NCI-H774 (cell line): ENCODE data around the gene BBS4.
"Not testable (repeated sequence)": the region's sequence is repeated elsewhere in the genome, so short reads cannot be mapped to it uniquely, and the experiment has no call there.

Experiments used
- DNase-seq: peaks from one replicate; lab custom pipeline; 2025; lab: John Stamatoyannopoulos, UW

Gene BBS4, protein sequence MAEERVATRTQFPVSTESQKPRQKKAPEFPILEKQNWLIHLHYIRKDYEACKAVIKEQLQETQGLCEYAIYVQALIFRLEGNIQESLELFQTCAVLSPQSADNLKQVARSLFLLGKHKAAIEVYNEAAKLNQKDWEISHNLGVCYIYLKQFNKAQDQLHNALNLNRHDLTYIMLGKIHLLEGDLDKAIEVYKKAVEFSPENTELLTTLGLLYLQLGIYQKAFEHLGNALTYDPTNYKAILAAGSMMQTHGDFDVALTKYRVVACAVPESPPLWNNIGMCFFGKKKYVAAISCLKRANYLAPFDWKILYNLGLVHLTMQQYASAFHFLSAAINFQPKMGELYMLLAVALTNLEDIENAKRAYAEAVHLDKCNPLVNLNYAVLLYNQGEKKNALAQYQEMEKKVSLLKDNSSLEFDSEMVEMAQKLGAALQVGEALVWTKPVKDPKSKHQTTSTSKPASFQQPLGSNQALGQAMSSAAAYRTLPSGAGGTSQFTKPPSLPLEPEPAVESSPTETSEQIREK

DNA sequence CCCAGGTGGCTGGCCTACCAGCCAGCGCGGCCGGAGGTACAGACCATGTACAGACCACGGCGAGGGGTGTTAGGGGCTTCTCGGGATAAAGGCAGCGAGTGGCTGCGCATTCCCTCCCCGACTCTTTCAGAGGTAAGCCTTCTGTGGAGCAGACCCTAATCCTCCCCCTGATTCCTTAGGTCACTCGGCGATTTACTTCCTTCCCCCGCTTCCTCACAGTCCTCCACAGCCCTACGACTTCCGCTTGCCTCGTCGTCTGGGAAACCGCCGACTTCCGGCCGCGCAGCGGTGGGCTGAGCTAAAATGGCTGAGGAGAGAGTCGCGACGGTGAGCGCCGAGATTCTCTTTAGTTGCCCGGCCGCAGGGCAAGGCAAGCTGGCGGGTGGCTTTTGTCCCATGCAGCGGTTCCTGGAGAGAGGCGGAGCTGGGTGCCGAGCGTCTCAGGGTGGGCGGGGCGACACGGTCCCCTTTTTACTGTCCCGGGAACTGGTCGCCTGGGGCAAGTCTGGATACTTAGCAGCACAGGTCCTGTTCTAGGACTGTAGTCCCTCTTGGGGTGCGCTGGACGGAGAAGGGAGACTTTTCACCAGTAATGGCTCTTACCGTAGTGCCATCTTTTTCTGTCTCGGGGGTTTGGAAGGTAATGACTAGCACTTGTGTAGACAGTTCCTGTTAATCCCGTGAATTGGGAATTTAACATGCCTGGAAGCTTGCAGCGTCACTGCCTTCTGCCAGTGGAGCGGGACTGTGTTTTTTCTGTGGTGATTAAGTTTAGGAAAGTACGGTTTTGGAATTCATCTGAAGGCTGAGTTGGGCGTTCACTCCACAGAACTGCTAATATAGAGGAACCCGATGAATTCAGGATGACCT lies at the start of gene BBS4, which contains the start of gene HIGD2B:
BBS4 (plus strand) TSS at position 283 of the 870 bp plus-strand sequence; CDS start at position 304, 21 bp downstream.
HIGD2B (minus strand) TSS at position 258 of the 870 bp plus-strand sequence. CDS start 9,808 bp downstream, outside the sequence.
- DNase-seq: no peak

DNA sequence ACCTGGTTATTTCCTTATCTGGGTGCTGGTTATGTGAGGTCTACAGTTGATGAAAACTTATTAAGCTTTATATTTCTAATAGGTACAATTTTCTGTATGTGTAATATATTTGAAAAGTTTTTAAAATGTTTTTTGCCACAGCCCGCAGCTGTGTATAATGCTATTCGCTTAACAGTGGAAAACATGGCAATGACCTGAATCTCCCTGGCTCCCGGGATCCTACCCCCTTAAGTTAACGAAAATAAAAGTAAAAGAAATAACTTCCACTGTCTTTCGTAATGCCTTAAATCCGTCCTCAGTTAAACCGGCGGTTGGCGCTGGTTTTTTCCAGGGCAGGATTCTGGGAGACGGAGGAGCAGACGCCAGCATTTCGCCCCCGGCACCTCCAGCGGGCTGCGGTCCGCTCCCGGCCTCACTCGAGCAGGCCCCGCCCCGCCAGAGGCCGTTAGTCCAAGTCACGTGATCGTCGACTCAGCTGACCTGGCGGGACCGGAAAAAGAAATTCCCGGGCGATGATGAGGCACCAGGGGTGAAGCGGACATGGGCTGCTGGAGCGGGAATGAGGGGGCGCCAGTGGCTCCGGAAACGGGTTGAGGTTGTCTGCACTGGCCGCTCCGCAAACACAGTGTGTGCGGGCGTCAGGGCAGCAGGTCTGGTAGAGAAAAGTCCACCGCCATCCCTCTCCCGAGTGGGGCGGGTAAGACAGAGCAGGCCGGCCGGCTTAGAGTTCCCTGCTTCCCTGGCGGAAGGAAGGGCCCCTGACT lies 49.3 kb upstream of the BBS4 start:
- DNase-seq: not testable (repeated sequence)

DNA sequence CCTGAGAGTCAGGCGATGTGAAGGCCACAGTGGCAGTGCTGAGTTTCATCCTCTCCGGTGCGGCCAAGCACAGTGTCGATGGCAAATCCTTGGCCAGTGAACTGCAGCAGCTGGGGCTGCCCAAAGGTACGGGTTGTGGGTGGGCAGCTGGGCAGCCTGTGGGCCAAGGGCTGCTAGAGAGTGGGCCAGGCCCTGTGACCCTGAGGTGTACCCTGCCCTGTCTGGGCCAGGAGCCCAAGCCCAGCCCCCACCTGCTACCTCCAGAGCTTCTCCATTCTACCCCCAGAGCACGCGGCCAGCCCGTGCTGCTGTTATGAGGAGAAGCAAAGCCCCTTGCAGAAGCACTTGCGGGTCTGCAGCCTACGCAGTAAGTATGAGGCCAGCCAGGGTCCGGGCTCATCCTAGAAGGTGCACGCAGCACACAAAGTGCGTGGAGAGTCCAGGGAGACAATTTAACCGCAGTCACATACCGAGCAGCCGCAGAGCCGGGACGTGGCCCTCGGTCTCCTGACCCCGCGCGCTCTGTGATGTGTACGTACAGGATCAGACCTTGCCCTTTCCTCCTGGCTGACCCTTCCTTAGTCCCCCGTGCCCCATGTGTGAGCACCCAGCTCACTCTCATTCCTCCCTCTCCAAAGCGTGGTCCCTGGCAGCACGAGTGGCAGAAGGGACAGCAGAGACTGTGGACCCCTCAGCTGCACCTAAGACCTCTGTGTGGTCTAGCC lies 46.1 kb upstream of the BBS4 start:
- not testable (repeated sequence) for DNase-seq

DNA sequence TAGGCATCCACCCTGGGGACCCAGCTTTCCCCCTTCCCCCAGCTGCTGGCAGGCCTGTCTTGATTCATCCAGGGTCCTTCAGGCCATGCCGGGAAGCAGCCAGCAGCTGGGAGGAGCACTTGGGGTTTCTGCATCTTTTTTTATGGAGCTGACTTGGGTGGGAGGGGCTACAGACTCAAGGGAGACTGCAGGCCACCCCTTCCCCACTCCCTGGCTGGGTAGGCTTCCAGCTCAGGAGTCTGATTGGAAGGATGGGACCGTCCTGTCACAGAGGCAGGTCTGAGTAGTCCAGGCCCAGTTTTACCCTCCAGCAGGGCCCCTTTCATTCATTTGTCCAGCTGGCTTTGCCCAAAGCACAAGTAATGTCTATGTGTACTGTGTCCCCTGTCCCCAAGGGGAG lies 43.7 kb upstream of the BBS4 start:
- DNase-seq: not testable (repeated sequence)

DNA sequence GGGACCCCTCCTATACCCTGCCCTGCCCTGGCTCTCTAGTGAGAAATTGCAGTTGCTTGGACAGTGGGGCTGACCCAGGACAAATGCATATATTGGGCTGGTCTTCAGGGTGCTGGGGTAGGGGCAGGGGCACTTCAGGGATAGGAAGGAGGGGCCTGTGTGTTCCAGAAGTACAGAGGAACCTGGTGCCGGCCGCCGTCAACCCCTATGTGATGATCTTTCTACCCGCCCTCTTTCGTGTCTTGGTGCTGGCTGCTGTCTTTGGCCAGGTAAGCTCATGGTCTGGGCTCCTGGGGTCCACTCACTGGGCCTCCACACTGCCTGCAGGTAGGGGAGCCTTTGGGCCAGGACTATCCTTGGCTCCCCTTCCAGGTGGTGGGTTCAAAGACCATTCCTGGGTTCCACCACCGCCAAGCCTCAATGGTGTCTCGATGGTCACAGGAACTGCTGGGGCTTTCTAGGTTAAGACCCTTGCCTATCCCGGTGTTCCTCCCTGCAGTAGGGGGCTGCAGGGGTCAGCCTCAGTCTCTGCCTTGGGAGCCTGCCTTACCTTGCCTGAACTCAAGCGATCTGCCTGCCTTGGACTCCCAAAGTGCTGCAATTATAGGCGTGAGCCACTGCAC lies 37.3 kb upstream of the BBS4 start:
- DNase-seq: not testable (repeated sequence)

DNA sequence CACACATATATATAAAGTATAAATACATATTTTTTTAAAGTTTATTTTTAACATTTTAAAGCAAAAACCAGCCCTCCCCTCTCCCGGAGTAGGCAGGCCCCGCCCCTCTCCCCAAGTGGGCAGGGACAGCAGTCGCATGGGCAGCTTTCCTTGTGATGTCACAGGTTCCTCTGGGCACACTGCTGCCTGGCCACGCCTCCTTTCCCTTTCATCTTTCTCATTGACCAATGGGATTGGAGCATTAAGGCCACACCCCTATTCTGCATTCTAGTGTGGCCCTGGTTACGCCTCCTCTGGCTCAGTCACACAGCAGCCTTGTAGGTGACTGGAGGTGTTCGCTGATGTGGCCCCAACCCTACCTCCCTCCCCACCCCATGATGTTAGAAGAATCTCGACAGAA lies 31.6 kb upstream of the BBS4 start, which contains the start of gene GOLGA6B:
GOLGA6B (plus strand) TSS at position 301 of the 400 bp plus-strand sequence; CDS start at position 342, 41 bp downstream.
- not testable (repeated sequence) for DNase-seq

DNA sequence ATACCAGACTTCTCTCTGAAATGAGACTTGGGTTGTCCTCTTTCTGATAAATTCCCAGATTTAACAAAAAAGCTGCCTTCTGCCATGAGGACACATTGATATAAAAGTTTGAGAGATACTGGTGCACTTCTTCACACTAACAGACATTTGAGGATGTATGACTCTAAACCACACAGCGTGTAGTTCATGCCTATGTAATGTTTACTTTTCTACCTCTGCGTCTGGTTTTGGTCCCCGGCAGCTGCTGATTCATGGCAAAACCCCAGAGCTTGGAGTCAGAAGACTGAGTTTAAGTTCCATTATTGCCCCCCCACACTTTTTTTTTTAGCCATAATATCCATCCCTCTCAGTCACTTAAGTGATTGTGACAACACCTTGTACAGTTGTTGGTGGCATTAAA lies 30.0 kb upstream of the BBS4 start:
- DNase-seq: not testable (repeated sequence)

DNA sequence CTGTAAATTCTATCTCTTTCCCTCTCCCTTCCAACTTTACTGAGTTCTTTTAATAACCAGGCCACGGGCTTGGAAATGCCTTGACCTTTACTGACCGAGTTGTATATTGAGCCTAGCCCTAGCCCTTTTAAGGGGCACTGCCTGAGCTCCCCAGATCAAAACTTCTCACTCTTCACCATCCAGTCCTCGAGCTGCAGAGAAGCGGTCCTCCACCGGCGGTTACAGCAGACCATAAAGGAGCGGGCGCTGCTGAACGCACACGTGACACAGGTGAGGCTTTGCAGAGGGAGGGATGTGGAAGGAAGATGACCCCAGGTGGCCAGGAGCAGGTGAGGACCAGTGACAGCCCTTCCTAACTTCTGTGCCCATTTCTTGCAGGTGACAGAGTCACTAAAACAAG lies 24.9 kb upstream of the BBS4 start:
- DNase-seq: not testable (repeated sequence)

DNA sequence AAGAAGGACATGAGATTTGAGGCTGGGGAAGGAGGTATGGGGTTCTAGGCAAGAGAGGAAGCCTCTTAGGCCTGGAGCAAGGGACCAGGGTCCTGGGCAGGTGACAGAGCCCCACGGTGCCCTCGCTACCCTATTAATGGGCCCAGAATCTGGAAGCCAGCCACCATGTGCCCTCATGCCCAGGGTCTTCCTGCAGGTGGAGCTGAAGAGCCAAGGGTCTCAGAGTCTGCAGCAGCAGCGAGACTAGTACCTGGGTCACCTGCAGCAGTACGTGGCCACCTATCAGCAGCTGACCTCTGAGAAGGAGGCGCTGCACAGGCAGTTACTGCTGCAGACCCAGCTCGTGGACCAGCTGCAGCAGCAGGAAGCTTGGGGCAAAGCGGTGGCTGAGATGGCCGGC lies 22.1 kb upstream of the BBS4 start:
- not testable (repeated sequence) for DNase-seq

DNA sequence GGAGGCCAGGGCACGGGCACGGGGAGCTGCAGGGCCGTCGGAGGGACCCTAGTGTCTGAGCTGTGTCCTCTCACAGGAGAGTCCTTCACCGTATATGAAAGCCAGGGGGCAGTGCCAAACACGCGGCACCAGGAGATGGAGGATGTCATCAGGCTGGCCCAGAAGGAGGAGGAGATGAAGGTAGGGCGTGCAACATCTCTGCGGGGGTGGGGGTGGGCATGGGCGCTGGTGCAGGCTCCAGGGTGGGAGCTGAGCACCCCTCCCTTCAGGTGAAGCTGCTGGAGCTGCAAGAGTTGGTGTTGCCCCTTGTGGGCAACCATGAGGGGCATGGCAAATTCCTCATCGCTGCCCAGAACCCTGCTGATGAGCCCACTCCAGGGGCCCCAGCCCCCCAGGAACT lies 20.3 kb upstream of the BBS4 start:
- DNase-seq: not testable (repeated sequence)

DNA sequence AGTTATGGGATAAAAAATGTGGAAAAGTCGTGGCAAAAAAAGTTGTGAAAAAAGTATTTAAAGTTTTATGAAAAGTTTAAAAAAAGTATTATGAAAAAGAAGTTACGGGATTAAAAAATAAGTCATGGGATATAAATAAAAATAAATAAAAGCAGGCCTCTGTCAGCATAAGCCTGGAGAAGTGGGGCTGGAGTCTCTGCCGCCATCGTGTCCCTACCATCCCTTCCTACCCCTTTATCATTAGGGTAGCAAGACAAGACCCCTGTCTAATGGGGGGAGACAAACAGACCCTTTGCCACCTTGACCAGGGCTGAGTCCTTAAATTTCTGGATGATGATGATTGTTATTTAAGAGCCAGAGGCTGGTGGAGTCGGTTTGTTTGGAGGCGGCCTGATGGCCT lies 16.2 kb upstream of the BBS4 start:
- DNase-seq: not testable (repeated sequence)

DNA sequence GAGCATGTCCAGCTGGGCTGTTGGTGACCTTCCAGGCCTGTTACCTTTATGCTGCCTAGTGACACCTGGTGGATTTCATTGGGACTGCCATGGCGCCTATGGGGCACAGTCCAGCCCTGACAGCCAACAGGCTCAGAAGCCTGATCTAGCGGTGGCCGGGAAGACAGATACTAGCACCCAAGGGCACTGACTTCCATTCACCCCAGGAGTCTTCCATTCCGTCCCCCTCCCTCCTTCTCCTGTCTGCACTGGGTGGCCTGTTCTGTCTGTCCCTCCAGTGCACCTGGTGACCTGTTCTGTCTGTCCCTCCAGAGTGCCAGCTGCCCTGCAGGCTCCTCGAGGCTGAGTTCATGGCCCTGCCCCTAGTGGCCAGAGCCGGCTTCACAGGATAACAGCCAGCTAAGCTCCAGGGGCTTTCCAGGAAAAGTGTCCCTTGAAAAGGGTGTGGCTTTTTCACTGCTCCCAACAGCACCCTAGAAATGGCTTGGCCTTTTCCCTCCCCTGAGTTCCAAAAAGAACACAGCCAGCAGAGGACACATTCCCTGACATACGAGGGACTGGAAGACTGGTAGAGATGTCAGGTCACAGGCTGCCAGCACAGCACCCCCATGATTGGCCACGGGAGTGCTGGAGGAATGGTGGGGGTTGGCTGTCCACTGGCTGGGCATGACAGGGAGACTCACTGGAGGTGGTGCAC lies 15.2 kb upstream of the BBS4 start:
- DNase-seq: not testable (repeated sequence)

DNA sequence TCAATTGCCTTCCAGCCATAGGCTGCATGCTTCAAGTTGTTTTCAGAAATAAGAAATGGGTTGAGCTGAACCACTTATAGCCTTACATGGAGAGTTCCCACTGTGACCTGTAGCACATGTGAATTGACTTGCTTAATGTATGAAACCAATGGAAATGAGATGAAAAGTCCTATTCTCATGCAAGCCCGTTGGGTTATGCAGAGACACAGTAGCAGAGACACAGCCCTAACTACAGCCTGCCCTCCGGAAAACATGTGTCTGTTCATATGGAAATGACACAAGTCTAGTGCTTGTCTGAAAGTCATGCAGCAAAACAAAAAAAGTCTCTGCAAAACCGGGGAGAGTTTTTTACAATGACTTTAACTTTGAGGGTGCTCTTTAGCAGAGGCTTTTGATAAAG lies 14.5 kb upstream of the BBS4 start:
- no peak for DNase-seq

DNA sequence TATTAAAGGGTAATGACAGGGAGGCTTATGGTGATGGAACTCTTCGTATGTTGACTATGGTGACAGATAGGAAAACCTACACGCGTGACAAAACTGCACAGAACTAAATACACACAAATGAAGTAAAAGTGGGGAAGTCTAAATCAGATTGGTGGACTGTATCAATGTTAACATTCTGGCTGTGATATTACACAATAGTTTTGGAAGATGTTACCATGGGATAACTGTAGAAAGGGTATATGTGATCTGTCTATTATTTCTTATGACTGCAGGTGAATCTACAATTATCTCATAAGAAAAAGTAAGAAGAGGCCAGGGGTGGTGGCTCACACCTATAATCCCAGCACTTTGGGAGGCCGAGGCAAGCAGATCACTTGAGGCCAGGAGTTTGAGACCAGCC lies 9.2 kb upstream of the BBS4 start:
- DNase-seq: no peak

DNA sequence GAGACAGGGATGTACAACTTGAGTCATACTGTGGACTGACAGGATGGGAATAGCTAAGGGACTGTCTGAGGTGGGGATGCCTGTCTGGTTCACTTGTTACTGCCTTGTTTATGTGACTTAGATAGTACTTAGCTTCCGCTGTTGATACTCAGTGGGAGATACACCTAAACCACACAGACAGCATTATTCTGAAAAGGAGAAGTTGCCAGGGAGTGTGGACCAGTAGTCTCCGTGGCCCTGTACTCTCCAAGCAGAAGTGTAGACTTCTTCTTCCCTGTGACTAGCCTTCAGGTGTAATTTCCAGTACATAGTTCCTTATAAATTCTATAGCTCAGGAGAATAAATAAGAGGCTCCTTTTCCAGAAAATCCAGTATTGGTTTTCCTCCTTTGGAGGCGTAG lies 5.1 kb upstream of the BBS4 start:
- DNase-seq: no peak

DNA sequence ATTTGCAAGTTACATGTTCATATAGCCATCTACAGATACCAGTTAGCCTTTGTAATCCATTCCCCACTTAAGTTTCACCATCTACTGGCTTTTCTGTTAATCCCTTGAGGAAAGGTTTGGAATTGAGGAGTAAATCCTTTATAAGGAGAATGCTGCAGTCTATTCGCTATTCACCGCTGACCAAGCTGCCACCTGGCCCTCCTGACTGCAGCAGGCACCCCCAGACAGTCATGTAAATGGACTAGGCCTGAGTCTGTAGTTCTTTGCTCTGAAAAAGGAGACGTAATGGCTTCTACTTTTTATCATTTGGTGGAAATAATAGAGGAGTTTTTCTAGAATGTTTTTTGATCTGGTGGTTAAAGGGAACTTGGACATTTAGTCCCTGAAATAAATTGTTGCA lies 3.2 kb upstream of the BBS4 start:
- DNase-seq: no peak

DNA sequence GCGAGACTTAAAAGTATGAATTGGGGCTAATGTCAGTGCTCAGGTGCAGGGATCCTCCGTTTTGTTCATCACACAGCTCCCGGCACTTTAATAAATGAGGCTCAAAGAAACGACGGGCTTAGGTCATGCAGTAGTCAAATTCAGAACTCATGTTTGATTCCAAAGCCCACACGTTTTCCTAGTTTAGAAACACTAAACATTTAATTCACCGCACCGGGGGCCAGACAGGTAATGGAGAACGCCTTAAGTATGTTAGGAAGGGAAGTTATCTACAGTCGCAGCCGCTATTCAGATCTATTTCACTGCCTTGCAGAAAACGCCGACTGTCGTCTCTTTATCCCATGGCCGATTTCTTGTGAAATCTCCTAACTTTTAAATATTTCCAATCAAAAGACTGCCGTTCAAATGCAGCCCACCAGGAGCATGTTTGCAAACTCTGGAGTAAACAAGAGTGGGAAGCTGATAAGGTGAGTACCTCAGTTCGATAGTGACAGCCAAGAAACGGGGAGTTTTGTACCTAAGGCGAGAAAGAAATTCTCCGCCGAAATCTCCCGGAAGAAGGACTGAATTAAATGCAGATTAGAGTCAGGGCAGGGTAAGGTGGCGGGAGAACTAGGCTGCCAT lies 594 bp upstream of the BBS4 start:
- DNase-seq: no peak

DNA sequence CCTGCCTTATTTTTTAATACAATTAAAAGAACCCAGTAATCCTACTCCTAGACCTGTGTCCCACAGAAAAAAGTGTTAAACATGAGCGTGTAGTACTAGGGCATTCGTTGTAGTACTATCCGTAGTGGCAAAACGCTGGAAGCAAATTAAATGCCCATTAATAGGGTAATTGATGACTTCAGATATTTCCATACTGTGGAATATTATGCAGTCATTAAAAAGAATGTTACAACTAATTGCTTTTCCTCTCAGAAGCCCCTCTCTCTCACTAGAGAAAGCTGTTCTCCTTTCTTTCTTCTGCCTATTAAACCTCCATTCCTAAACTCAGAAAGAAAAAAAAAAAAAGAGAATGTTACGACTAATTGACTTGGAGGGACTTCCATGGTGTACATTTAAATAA lies 2.7 kb downstream of the BBS4 start:
- DNase-seq: no peak

DNA sequence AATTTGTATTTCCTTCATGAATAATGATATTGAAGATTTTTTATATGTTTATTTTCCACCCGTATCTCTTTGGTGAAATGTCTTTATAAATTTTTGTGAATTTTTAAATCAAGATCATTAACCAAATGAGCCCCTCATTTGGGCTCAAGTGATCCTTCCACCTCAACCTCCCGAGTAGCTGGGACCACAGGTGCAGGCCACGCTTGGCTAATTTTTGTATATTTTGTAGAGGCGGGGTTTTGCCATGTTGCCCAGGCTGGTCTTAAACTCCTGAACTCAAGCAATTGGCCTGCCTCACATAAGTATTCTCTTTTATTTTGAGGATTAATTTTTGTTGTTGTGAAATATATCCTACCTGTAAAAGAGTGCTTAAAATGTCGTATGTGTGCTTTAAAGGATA lies 4.9 kb downstream of the BBS4 start:
- no peak for DNase-seq
